KMS-11 (cell line): ENCODE data around the gene ZNF500.

Experiments
- H2AFZ ChIP-seq: fragments of 200-600 bp; sonication (generic); 2 replicates; pipeline ENCODE4 v1.6.1; 2016; ENCODE audit warnings: antibody characterized with exemption, mixed run types, low read depth
- H3K27ac ChIP-seq: fragments of 200-600 bp; sonication (generic); 2 replicates; pipeline ENCODE4 v1.6.1; 2016; ENCODE audit warnings: mild to moderate bottlenecking, mixed run types
- H3K27me3 ChIP-seq: fragments of 200-600 bp; sonication (generic); 2 replicates; pipeline ENCODE4 v1.6.1; 2017; ENCODE audit warnings: mild to moderate bottlenecking, low read depth, mixed run types, moderate library complexity; ENCODE audit not compliant: insufficient read depth
- H3K36me3 ChIP-seq: fragments of 200-600 bp; sonication (generic); 2 replicates; pipeline ENCODE4 v1.6.1; 2017; ENCODE audit warnings: mild to moderate bottlenecking, mixed run types; ENCODE audit not compliant: insufficient read depth
- H3K4me1 ChIP-seq: fragments of 200-600 bp; sonication (generic); 2 replicates; pipeline ENCODE4 v1.6.1; 2016; ENCODE audit warnings: mild to moderate bottlenecking, low read depth, mixed run types; ENCODE audit not compliant: poor library complexity, severe bottlenecking
- H3K4me2 ChIP-seq: fragments of 200-600 bp; sonication (generic); 2 replicates; pipeline ENCODE4 v1.7.0; 2016; ENCODE audit warnings: mild to moderate bottlenecking, mixed run types
- H3K4me3 ChIP-seq: fragments of 200-600 bp; sonication (generic); IDR thresholded peaks from 2 replicates; pipeline ENCODE4 v1.6.1; 2017; ENCODE audit warnings: low read depth, low read length, mixed read lengths; ENCODE audit not compliant: insufficient read depth
- H3K79me2 ChIP-seq: fragments of 200-600 bp; sonication (generic); 2 replicates; pipeline ENCODE4 v1.6.1; 2016; ENCODE audit warnings: low read depth, mixed run types; ENCODE audit not compliant: insufficient read depth
- H3K9ac ChIP-seq: fragments of 200-600 bp; sonication (generic); 2 replicates; pipeline ENCODE4 v1.6.1; 2016; ENCODE audit warnings: mild to moderate bottlenecking, mixed run types
- H4K20me1 ChIP-seq: fragments of 200-600 bp; sonication (generic); 2 replicates; pipeline ENCODE4 v1.6.1; 2016; ENCODE audit warnings: mild to moderate bottlenecking, mixed run types; ENCODE audit not compliant: insufficient read depth
- TF ChIP-seq, protein P1 (sequence below): fragments of 200-600 bp; sonication (generic); conservative IDR thresholded peaks from 2 replicates; pipeline ENCODE4 v1.6.1; 2017; ENCODE audit warnings: low read depth, mild to moderate bottlenecking, antibody characterized with exemption, low read length, moderate library complexity, mixed read lengths

The ZNF500 gene

DNA sequence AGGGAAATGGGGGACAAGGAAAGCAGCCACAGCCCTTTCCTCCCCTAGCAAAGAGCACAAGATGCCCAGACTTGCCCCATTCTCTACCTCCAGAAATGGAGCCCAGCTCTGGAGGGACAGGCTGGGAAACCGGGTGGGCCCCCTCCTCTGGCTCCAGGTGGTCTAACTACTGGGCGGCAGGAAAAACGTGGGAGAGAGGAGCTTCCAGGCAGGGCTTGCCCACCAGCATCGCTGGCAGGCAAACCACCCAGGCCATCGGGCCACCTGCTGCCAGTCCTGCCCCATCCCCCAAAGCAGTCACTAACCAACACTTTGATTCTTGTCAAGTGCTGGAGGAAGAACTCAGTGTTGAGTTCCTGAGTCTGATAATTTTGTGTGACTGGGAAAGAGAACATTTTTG, 48.5 kb downstream of the ZNF500 start:
- Histone ChIP-seq H3K36me3 (peaks cover 4% of the 10 kb centered on the region; the same call in 1 of the 2 replicates), H3K27me3 (no peaks in the 10 kb centered on the region), H3K27ac (no peak overlapping the region), H3K9ac (no peak overlapping the region), H3K4me1 (no peaks in the 10 kb centered on the region), H3K79me2 (no peaks in the 10 kb centered on the region), H3K4me2 (no peak overlapping the region), H4K20me1 (no peaks in the 10 kb centered on the region), H3K4me3 (no peak overlapping the region), H2AFZ (no peak overlapping the region)
- TF ChIP-seq, protein P1, sequence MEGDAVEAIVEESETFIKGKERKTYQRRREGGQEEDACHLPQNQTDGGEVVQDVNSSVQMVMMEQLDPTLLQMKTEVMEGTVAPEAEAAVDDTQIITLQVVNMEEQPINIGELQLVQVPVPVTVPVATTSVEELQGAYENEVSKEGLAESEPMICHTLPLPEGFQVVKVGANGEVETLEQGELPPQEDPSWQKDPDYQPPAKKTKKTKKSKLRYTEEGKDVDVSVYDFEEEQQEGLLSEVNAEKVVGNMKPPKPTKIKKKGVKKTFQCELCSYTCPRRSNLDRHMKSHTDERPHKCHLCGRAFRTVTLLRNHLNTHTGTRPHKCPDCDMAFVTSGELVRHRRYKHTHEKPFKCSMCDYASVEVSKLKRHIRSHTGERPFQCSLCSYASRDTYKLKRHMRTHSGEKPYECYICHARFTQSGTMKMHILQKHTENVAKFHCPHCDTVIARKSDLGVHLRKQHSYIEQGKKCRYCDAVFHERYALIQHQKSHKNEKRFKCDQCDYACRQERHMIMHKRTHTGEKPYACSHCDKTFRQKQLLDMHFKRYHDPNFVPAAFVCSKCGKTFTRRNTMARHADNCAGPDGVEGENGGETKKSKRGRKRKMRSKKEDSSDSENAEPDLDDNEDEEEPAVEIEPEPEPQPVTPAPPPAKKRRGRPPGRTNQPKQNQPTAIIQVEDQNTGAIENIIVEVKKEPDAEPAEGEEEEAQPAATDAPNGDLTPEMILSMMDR: no peak

DNA sequence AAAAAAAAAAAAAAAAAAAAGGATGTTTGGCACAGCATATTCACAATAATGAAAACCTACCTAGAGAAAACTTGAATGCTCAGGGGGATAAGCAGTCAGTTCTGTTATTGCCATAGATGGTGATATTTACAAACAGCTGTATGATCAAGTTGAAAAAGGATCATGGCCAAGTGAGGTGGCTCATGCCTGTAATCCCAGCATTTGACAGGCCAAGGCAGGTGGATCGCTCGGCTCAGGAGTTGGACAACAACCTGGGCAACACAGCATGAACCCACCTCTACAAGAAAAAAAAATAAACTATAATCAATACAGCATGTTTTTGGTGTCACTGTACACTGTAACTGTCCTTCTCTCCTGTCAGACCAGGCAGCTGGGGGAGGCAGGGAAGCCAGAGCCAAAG, 52.0 kb downstream of the ZNF500 start:
- H3K27ac ChIP-seq: no peak overlapping the region
- no peak overlapping the region for H3K4me2 ChIP-seq
- no peak overlapping the region for H2AFZ ChIP-seq
- no peaks in the 10 kb centered on the region for H3K27me3 ChIP-seq
- no peak overlapping the region for H3K4me3 ChIP-seq
- H3K79me2 ChIP-seq: no peaks in the 10 kb centered on the region
- no peaks in the 10 kb centered on the region for H4K20me1 ChIP-seq
- TF ChIP-seq, protein P1: no peak
- H3K9ac ChIP-seq: no peak overlapping the region
- H3K36me3 ChIP-seq: peaks cover 5% of the 10 kb centered on the region; the same call in 1 of the 2 replicates
- no peaks in the 10 kb centered on the region for H3K4me1 ChIP-seq

DNA sequence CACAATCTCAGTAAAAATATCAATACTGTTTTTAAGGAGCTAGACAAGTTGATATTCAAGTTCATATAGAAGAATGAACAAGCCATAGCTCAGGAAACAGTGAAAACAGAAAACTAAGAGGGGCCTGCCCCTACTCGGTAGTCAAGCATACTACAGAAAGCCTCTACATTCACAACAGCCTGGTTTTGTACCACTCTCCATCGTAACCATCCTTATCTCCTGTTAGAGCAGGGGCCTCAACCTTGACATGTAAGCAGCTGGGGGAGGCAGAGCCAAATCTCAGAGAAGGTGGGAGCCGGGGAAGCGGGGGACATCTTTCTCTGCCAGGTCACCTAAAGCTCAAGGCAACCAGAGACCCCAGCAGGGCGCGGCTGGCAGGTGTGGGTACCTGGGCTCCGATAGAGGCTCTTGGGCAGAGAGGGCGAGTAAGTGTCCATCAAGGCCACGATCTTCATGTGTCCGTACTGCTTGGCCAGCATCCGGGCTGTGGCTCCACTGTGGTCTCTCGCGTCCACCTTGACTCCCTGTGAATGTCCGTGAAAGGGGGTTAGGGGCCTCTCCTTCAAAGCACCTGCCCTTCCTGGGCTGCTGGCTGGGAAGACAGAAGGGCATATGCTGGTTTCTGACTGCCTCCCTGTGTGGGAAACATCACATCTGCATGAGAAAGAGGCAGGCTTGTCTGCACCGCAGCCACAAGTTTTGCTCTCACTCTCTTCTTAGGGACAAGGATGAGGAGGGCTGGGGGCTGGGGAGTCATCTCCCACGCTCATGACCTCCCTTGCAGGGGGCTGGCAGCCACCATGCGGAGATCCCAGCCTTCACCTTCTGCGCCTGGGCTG, 53.1 kb downstream of the ZNF500 start:
- H3K4me3 ChIP-seq: no peak overlapping the region
- no peak overlapping the region for H3K27ac ChIP-seq
- no peak overlapping the region for H2AFZ ChIP-seq
- H3K4me1 ChIP-seq: no peaks in the 10 kb centered on the region
- peaks cover 5% of the 10 kb centered on the region; the same call in 1 of the 2 replicates for H3K36me3 ChIP-seq
- H3K79me2 ChIP-seq: no peaks in the 10 kb centered on the region
- TF ChIP-seq, protein P1: no peak
- no peaks in the 10 kb centered on the region for H4K20me1 ChIP-seq
- no peak overlapping the region for H3K4me2 ChIP-seq
- no peaks in the 10 kb centered on the region for H3K27me3 ChIP-seq
- H3K9ac ChIP-seq: no peak overlapping the region

DNA sequence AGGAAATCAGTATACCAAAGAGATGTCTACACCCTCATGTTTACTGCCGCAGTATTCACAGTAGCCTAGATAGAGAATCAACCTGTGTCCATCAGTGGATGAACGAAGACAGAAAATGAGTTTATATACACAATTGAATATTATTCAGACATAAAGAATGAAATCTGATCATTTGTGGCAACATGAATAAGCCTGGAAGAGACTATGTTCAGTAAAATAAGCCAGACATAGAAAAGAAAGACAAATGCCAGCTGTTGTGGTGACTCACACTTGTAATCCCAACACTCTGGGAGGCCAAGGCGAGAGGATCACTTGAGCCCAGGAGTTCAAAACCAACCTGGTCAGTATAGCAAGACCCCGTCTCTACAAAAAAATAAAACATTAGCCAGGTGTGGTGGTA, 57.5 kb downstream of the ZNF500 start:
- peaks cover 5% of the 10 kb centered on the region; the same call in 1 of the 2 replicates for H3K36me3 ChIP-seq
- H3K27me3 ChIP-seq: no peaks in the 10 kb centered on the region
- no peak overlapping the region for H3K4me2 ChIP-seq
- no peaks in the 10 kb centered on the region for H4K20me1 ChIP-seq
- no peak overlapping the region for H3K27ac ChIP-seq
- H2AFZ ChIP-seq: no peak overlapping the region
- H3K4me1 ChIP-seq: no peaks in the 10 kb centered on the region
- H3K4me3 ChIP-seq: no peak overlapping the region
- H3K79me2 ChIP-seq: no peaks in the 10 kb centered on the region
- TF ChIP-seq, protein P1: no peak
- no peak overlapping the region for H3K9ac ChIP-seq
